K562 (cell line): ENCODE data around the gene POLR3E. TPM values are rescaled to one million over a fixed set of nuclear protein-coding genes. Genes with fewer than 3 reads are reported as not detected.

Experiments
- CEBPG ChIP-seq, 3 experiments: fragments of 200-800 bp in 1 of 3; sonication (Bioruptor generic) in 1 of 3; sonication (generic) in 1 of 3; formaldehyde crosslinking in 1 of 3; IDR thresholded peaks in 2 of 3; conservative IDR thresholded peaks in 1 of 3; 2 replicates each; pipeline versions ENCODE4 v1.6.1 to v1.8.0; 2016 to 2022; ENCODE audit warnings: missing compliant biosample characterization in 2 of 3, missing genetic modification characterization in 2 of 3, mild to moderate bottlenecking in 1 of 3, missing genetic modification reagents in 1 of 3
- CXXC5 ChIP-seq: fragments of 250-450 bp; sonication (Bioruptor Pico); IDR thresholded peaks from 2 replicates; pipeline ENCODE4 v1.8.0; 2022; ENCODE audit warnings: inconsistent platforms, mild to moderate bottlenecking, moderate library complexity
- GABPA ChIP-seq: fragments of 200-800 bp; sonication (Bioruptor generic); conservative IDR thresholded peaks from 2 replicates; pipeline ENCODE4 v1.6.1; 2016; ENCODE audit warnings: low read depth, missing genetic modification characterization, missing compliant biosample characterization
- MYBL2 ChIP-seq, 2 experiments: fragments of 450-650 bp in 1 of 2; sonication (generic) in 1 of 2; formaldehyde crosslinking in 1 of 2; IDR thresholded peaks; 2 replicates each; pipeline versions ENCODE4 v1.6.1 to v1.8.1; 2017 to 2022; ENCODE audit warnings: borderline replicate concordance in 1 of 2, inconsistent platforms in 1 of 2, low read depth in 1 of 2, mild to moderate bottlenecking in 1 of 2, missing genetic modification reagents in 1 of 2, moderate library complexity in 1 of 2
- NR2C2 ChIP-seq, 2 experiments: fragments of 200-800 bp in 1 of 2; sonication (Bioruptor generic) in 1 of 2; sonication (generic) in 1 of 2; formaldehyde crosslinking in 1 of 2; IDR thresholded peaks; 2 replicates each; pipeline versions ENCODE4 v1.6.1 to v1.8.0; 2016 to 2022; ENCODE audit warnings: mild to moderate bottlenecking in 1 of 2, missing compliant biosample characterization in 1 of 2, missing genetic modification characterization in 1 of 2, missing genetic modification reagents in 1 of 2
- RBM14 ChIP-seq: fragments of 200-400 bp; formaldehyde crosslinking; IDR thresholded peaks from 2 replicates; pipeline ENCODE4 v1.6.1; 2018; ENCODE audit warnings: low read depth, mild to moderate bottlenecking, low read length, moderate library complexity, borderline replicate concordance; ENCODE audit not compliant: insufficient read depth
- SMAD4 ChIP-seq: fragments of 250-450 bp; sonication (Bioruptor Pico); conservative IDR thresholded peaks from 2 replicates; pipeline ENCODE4 v1.8.0; 2021; ENCODE audit warnings: inconsistent platforms, mild to moderate bottlenecking, moderate library complexity
- TAF1 ChIP-seq: IDR thresholded peaks from 2 replicates; pipeline ENCODE4 v1.6.1; 2011; ENCODE audit warnings: mild to moderate bottlenecking, low read length, moderate library complexity; ENCODE audit not compliant: insufficient read depth, control insufficient read depth, severe bottlenecking; ENCODE audit errors: extremely low read depth
- ZNF175 ChIP-seq: fragments of 200-800 bp; sonication (Bioruptor generic); IDR thresholded peaks from 2 replicates; pipeline ENCODE4 v1.6.1; 2016; ENCODE audit warnings: low read depth, mild to moderate bottlenecking, missing genetic modification characterization, missing compliant biosample characterization
- polyA plus RNA-seq, 8 experiments: library from polyadenylated mRNA; depleted of rRNA in 4 of 8; stranded (reverse) in 5 of 8; unstranded in 3 of 8; fragments of >200 nt; fragmentation: Nextera tagmentation in 2 of 8; fragmentation: Illumina TruSeq in 1 of 8; extraction: Ambion mirVana in 2 of 8; extraction: Trizol in 1 of 8; gene quantifications; 2 replicates each; pipeline versions ENCODE4 v1.2.1 to v1.2.3, GENCODE V29; 2011 to 2014; ENCODE audit warnings: inconsistent platforms in 1 of 8, missing spikeins in 1 of 8
- total RNA-seq, 7 experiments: library from RNA; depleted of rRNA in 6 of 7; stranded (reverse); fragments of >200 nt in 6 of 7; fragmentation: Illumina TruSeq in 2 of 7; extraction: Trizol in 2 of 7; gene quantifications; 2 replicates each; pipeline versions ENCODE4 v1.2.1 to v1.2.3, GENCODE V29; 2011 to 2021; ENCODE audit warnings: low replicate concordance in 1 of 7
- TF ChIP-seq, protein P1 (sequence below), 2 experiments: fragments of 450-650 bp; formaldehyde crosslinking in 1 of 2; IDR thresholded peaks; 2 replicates each; pipeline versions ENCODE4 v1.4.0 to v1.6.1; 2014 to 2020; ENCODE audit warnings: mild to moderate bottlenecking in 2 of 2, borderline replicate concordance in 1 of 2, low read depth in 1 of 2

The POLR3E gene
- total and polyA plus RNA-seq, 9 of the 15 experiments (the other 6 are each of a cell fraction or from before 2014, with no cell fraction given): 17.7 to 151 (median 82.6) TPM

GRCh38 chr16:22369221-22369811, 72.1 kb downstream of the POLR3E start (continued):
- TF ChIP-seq, protein P1, sequence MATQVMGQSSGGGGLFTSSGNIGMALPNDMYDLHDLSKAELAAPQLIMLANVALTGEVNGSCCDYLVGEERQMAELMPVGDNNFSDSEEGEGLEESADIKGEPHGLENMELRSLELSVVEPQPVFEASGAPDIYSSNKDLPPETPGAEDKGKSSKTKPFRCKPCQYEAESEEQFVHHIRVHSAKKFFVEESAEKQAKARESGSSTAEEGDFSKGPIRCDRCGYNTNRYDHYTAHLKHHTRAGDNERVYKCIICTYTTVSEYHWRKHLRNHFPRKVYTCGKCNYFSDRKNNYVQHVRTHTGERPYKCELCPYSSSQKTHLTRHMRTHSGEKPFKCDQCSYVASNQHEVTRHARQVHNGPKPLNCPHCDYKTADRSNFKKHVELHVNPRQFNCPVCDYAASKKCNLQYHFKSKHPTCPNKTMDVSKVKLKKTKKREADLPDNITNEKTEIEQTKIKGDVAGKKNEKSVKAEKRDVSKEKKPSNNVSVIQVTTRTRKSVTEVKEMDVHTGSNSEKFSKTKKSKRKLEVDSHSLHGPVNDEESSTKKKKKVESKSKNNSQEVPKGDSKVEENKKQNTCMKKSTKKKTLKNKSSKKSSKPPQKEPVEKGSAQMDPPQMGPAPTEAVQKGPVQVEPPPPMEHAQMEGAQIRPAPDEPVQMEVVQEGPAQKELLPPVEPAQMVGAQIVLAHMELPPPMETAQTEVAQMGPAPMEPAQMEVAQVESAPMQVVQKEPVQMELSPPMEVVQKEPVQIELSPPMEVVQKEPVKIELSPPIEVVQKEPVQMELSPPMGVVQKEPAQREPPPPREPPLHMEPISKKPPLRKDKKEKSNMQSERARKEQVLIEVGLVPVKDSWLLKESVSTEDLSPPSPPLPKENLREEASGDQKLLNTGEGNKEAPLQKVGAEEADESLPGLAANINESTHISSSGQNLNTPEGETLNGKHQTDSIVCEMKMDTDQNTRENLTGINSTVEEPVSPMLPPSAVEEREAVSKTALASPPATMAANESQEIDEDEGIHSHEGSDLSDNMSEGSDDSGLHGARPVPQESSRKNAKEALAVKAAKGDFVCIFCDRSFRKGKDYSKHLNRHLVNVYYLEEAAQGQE (IDR thresholded peaks at IDR 0.05; ENCODE audit: borderline replicate concordance): peak; percentile 95
- TF ChIP-seq, protein P1 (CRISPR knock-in tag; IDR thresholded peaks at IDR 0.05; ENCODE audit: low read depth): peak; percentile 91
- no peak for TF ChIP-seq RBM14
- TF ChIP-seq GABPA (tag): peak; percentile 86
- no peak for TF ChIP-seq CEBPG (CRISPR knock-in tag; IDR thresholded peaks at IDR 0.05)
- 0 out of 4 replicates have a peak, but pooled peaks of 1 of the 2 experiments have one; percentile 32 for TF ChIP-seq CEBPG (tag; conservative IDR thresholded peaks at IDR 0.05 in 1 of 2, IDR thresholded peaks at IDR 0.05 in 1 of 2)
- peak; percentile 23; the same call in 1 of the 2 replicates for TF ChIP-seq ZNF175 (CRISPR knock-in tag)
- no peak for TF ChIP-seq TAF1
- TF ChIP-seq NR2C2 (CRISPR knock-in tag; IDR thresholded peaks at IDR 0.05): no peak
- TF ChIP-seq NR2C2 (tag; IDR thresholded peaks at IDR 0.05): 0 out of 2 replicates have a peak, but pooled peaks have one; percentile 26
- TF ChIP-seq CXXC5 (CRISPR knock-in tag): 0 out of 2 replicates have a peak, but pooled peaks have one; percentile 14
- 0 out of 2 replicates have a peak, but pooled peaks have one; percentile 27 for TF ChIP-seq SMAD4 (CRISPR knock-in tag)
- TF ChIP-seq MYBL2 (IDR thresholded peaks at IDR 0.05; ENCODE audit: low read depth): 0 out of 2 replicates have a peak, but pooled peaks have one; percentile 32
- no peak for TF ChIP-seq MYBL2 (CRISPR knock-in tag; IDR thresholded peaks at IDR 0.05; ENCODE audit: borderline replicate concordance)
